ENCODE results near the gene SHISA4. TPM values are rescaled to one million over a fixed set of nuclear protein-coding genes. Genes with fewer than 3 reads are reported as not detected.

The SHISA4 gene
- total and polyA plus RNA-seq, 2 donors from 2014 or later = 10.4 to 37.6 TPM

DNA sequence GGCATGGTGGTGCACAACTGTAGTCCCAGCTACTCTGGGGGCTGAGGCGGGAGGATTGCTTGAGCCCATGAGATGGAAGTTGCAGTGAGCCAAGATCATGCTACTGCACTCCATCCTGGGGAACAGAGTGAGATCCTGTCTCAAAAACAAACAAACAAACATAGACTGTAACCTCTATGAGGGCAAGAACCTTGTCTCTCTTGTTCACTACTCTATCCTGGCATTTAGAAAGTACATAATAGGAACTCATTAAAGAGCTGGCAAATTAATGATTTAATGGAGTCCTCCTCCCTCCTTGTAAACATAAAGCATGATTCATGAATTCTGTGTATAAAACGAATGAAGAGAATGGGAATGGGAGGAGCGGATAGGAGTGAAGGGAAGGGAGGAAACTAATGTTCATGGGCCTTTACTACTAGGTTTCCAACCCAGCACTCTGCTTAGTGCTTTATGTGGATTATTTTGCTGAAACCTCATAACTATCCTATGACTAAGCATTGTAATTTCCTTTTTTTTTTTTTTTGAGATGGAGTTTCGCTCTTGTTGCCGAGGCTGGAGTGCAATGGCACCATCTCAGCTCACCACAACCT, 49.0 kb downstream of the SHISA4 start:
- intact Hi-C loops (cut with DNase I) = no loop called here
- no peak overlapping the region for H3K4me3 ChIP-seq (ENCODE audit: low read length in 3 of 3)
- H3K27ac ChIP-seq (ENCODE audit: low read depth in 2 of 2, low read length in 2 of 2) = no peak overlapping the region
- FAIRE-seq (no peak), DNase-seq (no peak)
- H3K4me1 ChIP-seq (ENCODE audit: control insufficient read depth in 2 of 3, insufficient read depth in 2 of 3, low read depth in 1 of 3, low read length in 3 of 3) = peaks cover 0 to 5% (median 0%) of the 10 kb centered on the region in 3 donors
- H3K27me3 ChIP-seq (ENCODE audit: control insufficient read depth, insufficient read depth, low read length) = no peaks in the 10 kb centered on the region
- no peaks in the 10 kb centered on the region for H3K9me3 ChIP-seq (ENCODE audit: control insufficient read depth in 2 of 3, insufficient read depth in 1 of 3, low read length in 3 of 3)
- no peaks in the 10 kb centered on the region for H3K36me3 ChIP-seq (ENCODE audit: control insufficient read depth in 2 of 3, insufficient read depth in 3 of 3, low read length in 3 of 3)
- TF ChIP-seq CTCF (IDR thresholded peaks at IDR 0.05; ENCODE audit: borderline replicate concordance, extremely low read depth, insufficient read depth) = no peak
- no peak overlapping the region for H3K9ac ChIP-seq (ENCODE audit: low read length in 3 of 3)

DNA sequence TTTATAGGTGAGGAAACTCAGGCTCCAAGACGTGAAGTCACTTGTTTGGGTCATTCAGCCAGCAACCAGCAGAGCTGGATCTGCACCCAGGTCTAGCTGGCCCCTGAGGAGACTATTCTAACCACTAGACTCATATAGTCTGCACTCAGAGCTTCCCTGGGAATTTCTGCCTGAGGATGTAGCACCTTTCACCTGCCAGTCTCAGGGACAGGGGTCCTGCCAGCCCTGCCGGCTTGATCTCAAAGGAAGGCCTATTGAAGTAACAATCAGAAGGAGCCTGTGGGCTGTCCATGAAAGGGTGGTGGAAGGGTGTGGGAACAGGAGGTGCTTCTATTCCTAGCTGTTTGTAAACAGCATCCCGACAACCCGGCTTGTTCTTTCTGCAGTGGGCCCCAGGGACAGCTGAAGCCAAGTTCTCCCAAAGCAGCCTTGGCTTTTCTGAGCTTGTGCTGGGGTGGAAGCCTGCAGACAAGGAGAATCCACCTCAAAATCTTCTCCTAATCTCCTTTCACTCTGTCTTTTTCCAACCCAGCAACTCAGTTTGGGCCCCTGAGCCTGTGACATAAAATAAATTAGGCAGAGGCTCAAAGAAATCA, 49.8 kb downstream of the SHISA4 start:
- Histone ChIP-seq H3K27ac (ENCODE audit: low read depth in 2 of 2, low read length in 2 of 2) (no peak overlapping the region), H3K4me3 (ENCODE audit: low read length in 3 of 3) (no peak overlapping the region), H3K9ac (ENCODE audit: low read length in 3 of 3) (no peak overlapping the region), H3K9me3 (ENCODE audit: control insufficient read depth in 2 of 3, insufficient read depth in 1 of 3, low read length in 3 of 3) (no peaks in the 10 kb centered on the region), H3K27me3 (ENCODE audit: control insufficient read depth, insufficient read depth, low read length) (no peaks in the 10 kb centered on the region), H3K36me3 (ENCODE audit: control insufficient read depth in 2 of 3, insufficient read depth in 3 of 3, low read length in 3 of 3) (no peaks in the 10 kb centered on the region), H3K4me1 (ENCODE audit: control insufficient read depth in 2 of 3, insufficient read depth in 2 of 3, low read depth in 1 of 3, low read length in 3 of 3) (peaks cover 0 to 5% (median 0%) of the 10 kb centered on the region in 3 donors)
- TF ChIP-seq CTCF (IDR thresholded peaks at IDR 0.05; ENCODE audit: borderline replicate concordance, extremely low read depth, insufficient read depth) = no peak
- DNase-seq = no peak
- intact Hi-C loops (cut with DNase I) = no loop called here
- no peak for FAIRE-seq

DNA sequence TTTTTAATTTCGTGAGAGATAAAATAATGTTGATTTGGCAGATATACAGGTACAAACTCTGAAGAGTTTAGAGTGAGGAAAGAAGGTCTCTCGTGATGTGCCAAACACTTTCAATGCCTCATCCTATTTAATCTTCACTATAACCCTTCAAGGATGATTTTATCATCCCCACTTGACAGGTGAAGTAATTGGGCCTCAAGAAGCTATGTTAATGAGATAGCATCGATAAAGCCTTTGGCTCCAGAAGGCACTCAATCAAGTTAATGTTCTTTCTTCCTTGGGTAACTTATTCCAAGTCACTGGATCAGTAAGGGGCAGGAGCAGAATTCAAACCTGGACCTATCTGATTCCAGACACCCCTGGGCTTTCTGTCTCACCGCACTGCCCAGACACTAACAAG, 50.5 kb downstream of the SHISA4 start:
- Histone ChIP-seq H3K9me3 (ENCODE audit: control insufficient read depth in 2 of 3, insufficient read depth in 1 of 3, low read length in 3 of 3) (no peaks in the 10 kb centered on the region), H3K9ac (ENCODE audit: low read length in 3 of 3) (no peak overlapping the region), H3K4me3 (ENCODE audit: low read length in 3 of 3) (no peak overlapping the region), H3K27ac (ENCODE audit: low read depth in 2 of 2, low read length in 2 of 2) (no peak overlapping the region), H3K27me3 (ENCODE audit: control insufficient read depth, insufficient read depth, low read length) (no peaks in the 10 kb centered on the region), H3K4me1 (ENCODE audit: control insufficient read depth in 2 of 3, insufficient read depth in 2 of 3, low read depth in 1 of 3, low read length in 3 of 3) (peaks cover 0 to 5% (median 0%) of the 10 kb centered on the region in 3 donors), H3K36me3 (ENCODE audit: control insufficient read depth in 2 of 3, insufficient read depth in 3 of 3, low read length in 3 of 3) (no peaks in the 10 kb centered on the region)
- DNase-seq = no peak
- intact Hi-C loops (cut with DNase I) = no loop called here
- no peak for FAIRE-seq
- no peak for TF ChIP-seq CTCF (IDR thresholded peaks at IDR 0.05; ENCODE audit: borderline replicate concordance, extremely low read depth, insufficient read depth)
